Lower leg skin (tissue), 3 donors: ENCODE data around the gene YPEL5.

Experiments used
- POLR2A ChIP-seq, 2 donors: fragments of 450-650 bp; IDR thresholded peaks; one replicate each; pipeline ENCODE4 v1.6.1; 2016 to 2017; ENCODE audit warnings: antibody characterized with exemption in 2 of 2, mild to moderate bottlenecking in 1 of 2, moderate library complexity in 1 of 2
- TF ChIP-seq, protein P1 (sequence below), 3 donors: fragments of 450-650 bp; IDR thresholded peaks; one replicate each; pipeline ENCODE4 v1.5.1; 2016; ENCODE audit warnings: antibody characterized with exemption in 3 of 3, mild to moderate bottlenecking in 3 of 3, moderate library complexity in 2 of 3

DNA sequence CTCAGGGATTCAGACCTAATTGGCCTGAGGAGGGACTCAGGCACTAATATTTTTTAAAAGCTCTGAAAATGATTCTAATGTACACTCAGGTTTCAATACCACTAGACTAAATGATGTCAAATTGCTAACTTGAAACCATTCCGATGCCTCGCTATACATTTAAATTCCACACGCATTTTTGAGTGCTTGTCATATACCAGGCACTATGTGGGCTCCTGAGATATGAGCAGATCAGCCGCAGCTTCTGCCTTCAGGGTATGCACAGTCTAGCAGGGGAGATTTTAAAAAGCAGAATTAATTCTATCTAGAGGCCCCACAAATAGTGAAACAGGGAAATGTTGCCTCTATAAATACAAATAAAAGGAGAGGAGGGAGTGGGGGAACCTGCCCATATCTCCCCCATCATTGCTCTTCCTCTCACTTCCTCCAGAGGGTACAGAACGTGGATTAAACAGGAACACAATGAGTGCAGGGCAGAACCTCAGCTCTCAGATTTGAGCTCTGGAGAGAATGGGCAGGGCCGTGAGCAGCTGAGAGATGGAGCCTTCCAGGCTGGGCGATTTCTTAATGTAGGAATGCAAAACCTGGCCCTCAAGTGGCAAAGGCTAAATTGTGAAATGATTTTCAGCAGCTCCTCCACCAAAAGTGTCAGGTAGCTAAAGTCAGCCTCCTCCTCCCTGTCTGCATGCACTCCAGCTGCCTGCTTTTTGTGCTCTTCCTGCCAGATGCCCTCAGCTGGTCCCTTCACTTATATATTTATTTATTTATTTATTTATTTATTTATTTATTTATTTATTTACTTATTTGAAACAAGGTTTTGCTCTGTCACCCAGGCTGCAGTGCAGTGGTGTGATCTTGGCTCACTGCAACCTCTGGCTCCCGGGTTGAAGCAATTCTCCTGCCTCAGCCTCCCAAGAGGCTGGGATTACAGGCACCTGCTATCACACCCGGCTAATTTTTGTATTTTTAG lies 59.9 kb downstream of the YPEL5 start:
- TF ChIP-seq, protein P1, sequence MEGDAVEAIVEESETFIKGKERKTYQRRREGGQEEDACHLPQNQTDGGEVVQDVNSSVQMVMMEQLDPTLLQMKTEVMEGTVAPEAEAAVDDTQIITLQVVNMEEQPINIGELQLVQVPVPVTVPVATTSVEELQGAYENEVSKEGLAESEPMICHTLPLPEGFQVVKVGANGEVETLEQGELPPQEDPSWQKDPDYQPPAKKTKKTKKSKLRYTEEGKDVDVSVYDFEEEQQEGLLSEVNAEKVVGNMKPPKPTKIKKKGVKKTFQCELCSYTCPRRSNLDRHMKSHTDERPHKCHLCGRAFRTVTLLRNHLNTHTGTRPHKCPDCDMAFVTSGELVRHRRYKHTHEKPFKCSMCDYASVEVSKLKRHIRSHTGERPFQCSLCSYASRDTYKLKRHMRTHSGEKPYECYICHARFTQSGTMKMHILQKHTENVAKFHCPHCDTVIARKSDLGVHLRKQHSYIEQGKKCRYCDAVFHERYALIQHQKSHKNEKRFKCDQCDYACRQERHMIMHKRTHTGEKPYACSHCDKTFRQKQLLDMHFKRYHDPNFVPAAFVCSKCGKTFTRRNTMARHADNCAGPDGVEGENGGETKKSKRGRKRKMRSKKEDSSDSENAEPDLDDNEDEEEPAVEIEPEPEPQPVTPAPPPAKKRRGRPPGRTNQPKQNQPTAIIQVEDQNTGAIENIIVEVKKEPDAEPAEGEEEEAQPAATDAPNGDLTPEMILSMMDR (IDR thresholded peaks at IDR 0.05), result no peak
- TF ChIP-seq POLR2A (IDR thresholded peaks at IDR 0.05), result no peak
